ENCODE data around the gene UBE2O.

- TF ChIP-seq CTCF (IDR thresholded peaks at IDR 0.05) (no peak), POLR2A (IDR thresholded peaks at IDR 0.05) (peak in 1 of 4 donors; percentile 28), POLR2AphosphoS5 (IDR thresholded peaks at IDR 0.05) (peak; percentile 10 to 78), EP300 (IDR thresholded peaks at IDR 0.05) (no peak)
These were observed 70.0 kb downstream of the UBE2O start for GRCh38 chr17:76382803-76383545.

Data from upper lobe of left lung (tissue), 4 donors.